ENCODE data around the gene SCFD2.
"Not testable (repeated sequence)": the region's sequence is repeated elsewhere in the genome, so short reads cannot be mapped to it uniquely, and the experiment has no call there.

The SCFD2 gene

GRCh38 chr4:53050361-53050774, 315.5 kb downstream of the SCFD2 start:
- no peak for DNase-seq (ENCODE audit: low read depth)

- no peak for DNase-seq (ENCODE audit: low read depth)
Observed at GRCh38 chr4:53049528-53049927, 316.3 kb downstream of the SCFD2 start.

- no peak for DNase-seq (ENCODE audit: low read depth)
Observed at GRCh38 chr4:53044651-53044960, 321.3 kb downstream of the SCFD2 start.

- no peak for DNase-seq (ENCODE audit: low read depth)
Observed at GRCh38 chr4:53043891-53044650, 321.8 kb downstream of the SCFD2 start.

- DNase-seq (ENCODE audit: low read depth): no peak
Observed at GRCh38 chr4:53043055-53043454, 322.8 kb downstream of the SCFD2 start.

- no peak for DNase-seq (ENCODE audit: low read depth)
Observed at GRCh38 chr4:53040851-53041250, 325.0 kb downstream of the SCFD2 start.

- no peak for DNase-seq (ENCODE audit: low read depth)
Observed at GRCh38 chr4:53040459-53040815, 325.4 kb downstream of the SCFD2 start.

- DNase-seq (ENCODE audit: low read depth): no peak
Observed at GRCh38 chr4:53039741-53040458, 326.0 kb downstream of the SCFD2 start.

- DNase-seq (ENCODE audit: low read depth): no peak
Observed at GRCh38 chr4:53037892-53038291, 328.0 kb downstream of the SCFD2 start.

GRCh38 chr4:53032908-53033307, 333.0 kb downstream of the SCFD2 start:
- not testable (repeated sequence) for DNase-seq (ENCODE audit: low read depth)

GRCh38 chr4:53026233-53026632, 339.6 kb downstream of the SCFD2 start:
- no peak for DNase-seq (ENCODE audit: low read depth)

- DNase-seq (ENCODE audit: low read depth): no peak
Observed at GRCh38 chr4:53023677-53024299, 342.1 kb downstream of the SCFD2 start.

- no peak for DNase-seq (ENCODE audit: low read depth)
Observed at GRCh38 chr4:53022513-53023100, 343.3 kb downstream of the SCFD2 start.

- no peak for DNase-seq (ENCODE audit: low read depth)
Observed at GRCh38 chr4:53021754-53022512, 343.9 kb downstream of the SCFD2 start.

- peak; percentile 66 for DNase-seq (ENCODE audit: low read depth)
Observed at GRCh38 chr4:53019485-53020382, 346.1 kb downstream of the SCFD2 start.

- no peak for DNase-seq (ENCODE audit: low read depth)
Observed at GRCh38 chr4:53018471-53018870, 347.4 kb downstream of the SCFD2 start.

GRCh38 chr4:53016099-53016820, 349.6 kb downstream of the SCFD2 start:
- DNase-seq (ENCODE audit: low read depth): no peak

- peak; percentile 34 for DNase-seq (ENCODE audit: low read depth)
Observed at GRCh38 chr4:53015681-53016080, 350.2 kb downstream of the SCFD2 start.

- no peak for DNase-seq (ENCODE audit: low read depth)
Observed at GRCh38 chr4:53014881-53015280, 351.0 kb downstream of the SCFD2 start.
